ENCODE measurements around the gene PDGFC. TPM values are rescaled to one million over a fixed set of nuclear protein-coding genes. Genes with fewer than 3 reads are reported as not detected.

Gene PDGFC
- polyA plus RNA-seq, 1 experiment = 72.7 TPM

GRCh38 chr4:156963419-156963818 lies 8.2 kb downstream of the PDGFC start:
- no peak overlapping the region for H3K4me3 ChIP-seq (ENCODE audit: low read depth, low read length)
- peak overlapping the region; percentile 88 for H3K27ac ChIP-seq (ENCODE audit: low read depth, low read length)
- TF ChIP-seq CTCF (IDR thresholded peaks at IDR 0.05; ENCODE audit: low read depth, low read length) = no peak
- H3K9me3 ChIP-seq (ENCODE audit: control insufficient read depth, insufficient read depth, low read length) = no peaks in the 10 kb centered on the region
- no peaks in the 10 kb centered on the region for H3K27me3 ChIP-seq (ENCODE audit: control insufficient read depth, insufficient read depth, low read length)
- POLR2A ChIA-PET = no interaction called here
- CTCF ChIA-PET = interaction anchor here (0.6 to 1.2 kb wide), 4 partner anchors 149 to 1560 kb away, joined by 3 to 5 read pairs (median 3); no protein-coding TSS in a partner anchor
- no peak for DNase-seq (ENCODE audit: low read depth, low spot score)

- CTCF ChIA-PET = interaction anchor here (2.4 to 2.7 kb wide), 2 partner anchors 8 to 487 kb away, joined by 5 to 9 read pairs; no protein-coding TSS in a partner anchor
- H3K27me3 ChIP-seq (ENCODE audit: control insufficient read depth, insufficient read depth, low read length) = no peaks in the 10 kb centered on the region
- peak; percentile 98 for DNase-seq (ENCODE audit: low read depth, low spot score)
Observed at GRCh38 chr4:156962528-156962974, 9.0 kb downstream of the PDGFC start.

GRCh38 chr4:156962058-156962358 lies 9.6 kb downstream of the PDGFC start:
- H3K27me3 ChIP-seq (ENCODE audit: control insufficient read depth, insufficient read depth, low read length) = no peaks in the 10 kb centered on the region
- peak overlapping the region; percentile 71 for H3K27ac ChIP-seq (ENCODE audit: low read depth, low read length)
- H3K9me3 ChIP-seq (ENCODE audit: control insufficient read depth, insufficient read depth, low read length) = no peaks in the 10 kb centered on the region
- POLR2A ChIA-PET = interaction anchor here (0.7 to 2.0 kb wide), 13 partner anchors 9 to 486 kb away, joined by 3 to 7 read pairs (median 4); no protein-coding TSS in a partner anchor
- H3K4me3 ChIP-seq (ENCODE audit: low read depth, low read length) = no peak overlapping the region; the same call in 1 of the 2 replicates
- DNase-seq (ENCODE audit: low read depth, low spot score) = no peak
- no peak for TF ChIP-seq CTCF (IDR thresholded peaks at IDR 0.05; ENCODE audit: low read depth, low read length)
- CTCF ChIA-PET = interaction anchor here (2.4 to 2.7 kb wide), 2 partner anchors 9 to 487 kb away, joined by 5 to 9 read pairs; no protein-coding TSS in a partner anchor

More at GRCh38 chr4:156962528-156962974, 9.0 kb downstream of the PDGFC start:
- Histone ChIP-seq H3K9me3 (ENCODE audit: control insufficient read depth, insufficient read depth, low read length) (no peaks in the 10 kb centered on the region), H3K4me3 (ENCODE audit: low read depth, low read length) (no peak overlapping the region), H3K27ac (ENCODE audit: low read depth, low read length) (peak overlapping the region; percentile 88)
- POLR2A ChIA-PET = interaction anchor here (0.6 to 2.0 kb wide), 17 partner anchors 8 to 486 kb away, joined by 3 to 7 read pairs (median 4); no protein-coding TSS in a partner anchor
- TF ChIP-seq CTCF (IDR thresholded peaks at IDR 0.05; ENCODE audit: low read depth, low read length) = no peak

GRCh38 chr4:156961196-156962057 lies 10.2 kb downstream of the PDGFC start:
- no peak for TF ChIP-seq CTCF (IDR thresholded peaks at IDR 0.05; ENCODE audit: low read depth, low read length)
- CTCF ChIA-PET = interaction anchor here (2.4 to 2.7 kb wide), 2 partner anchors 9 to 486 kb away, joined by 5 to 9 read pairs; no protein-coding TSS in a partner anchor
- POLR2A ChIA-PET = interaction anchor here (0.8 to 2.0 kb wide), 2 partner anchors 15 to 19 kb away, joined by 3 to 7 read pairs; no protein-coding TSS in a partner anchor
- Histone ChIP-seq H3K27ac (ENCODE audit: low read depth, low read length) (peak overlapping the region; percentile 71), H3K27me3 (ENCODE audit: control insufficient read depth, insufficient read depth, low read length) (no peaks in the 10 kb centered on the region), H3K4me3 (ENCODE audit: low read depth, low read length) (no peak overlapping the region), H3K9me3 (ENCODE audit: control insufficient read depth, insufficient read depth, low read length) (no peaks in the 10 kb centered on the region)
- no peak for DNase-seq (ENCODE audit: low read depth, low spot score)

- no peak for DNase-seq (ENCODE audit: low read depth, low spot score)
- ChIA-PET CTCF (no interaction called here), POLR2A (no interaction called here)
- no peaks in the 10 kb centered on the region for H3K27me3 ChIP-seq (ENCODE audit: control insufficient read depth, insufficient read depth, low read length)
- no peak for TF ChIP-seq CTCF (IDR thresholded peaks at IDR 0.05; ENCODE audit: low read depth, low read length)
- peak overlapping the region; percentile 27; the same call in 1 of the 2 replicates for H3K4me3 ChIP-seq (ENCODE audit: low read depth, low read length)
- H3K9me3 ChIP-seq (ENCODE audit: control insufficient read depth, insufficient read depth, low read length) = no peaks in the 10 kb centered on the region
- no peak overlapping the region for H3K27ac ChIP-seq (ENCODE audit: low read depth, low read length)
Observed at GRCh38 chr4:156959298-156959702, 12.3 kb downstream of the PDGFC start.
